H9 (cell line): Measurements from ENCODE around the gene TBL1Y. TPM values are rescaled to one million over a fixed set of nuclear protein-coding genes. Genes with fewer than 3 reads are reported as not detected.
"Not testable (repeated sequence)": the region's sequence is repeated elsewhere in the genome, so short reads cannot be mapped to it uniquely, and the experiment has no call there.

Experiments used
- DNase-seq: peaks from one replicate; pipeline ENCODE4 v3.0.0-alpha.2; 2017
- H2AFZ ChIP-seq: one replicate; pipeline ENCODE4 v1.6.1; 2013; ENCODE audit warnings: mild to moderate bottlenecking, low read length, control low read depth, moderate library complexity
- H2AK5ac ChIP-seq: 2 replicates; pipeline ENCODE4 v1.6.1; 2013; ENCODE audit warnings: low read length, control low read depth, mixed read lengths; ENCODE audit not compliant: insufficient read length
- H2BK120ac ChIP-seq: one replicate; pipeline ENCODE4 v1.6.1; 2013; ENCODE audit warnings: low read depth, mild to moderate bottlenecking, low read length, control low read depth, inconsistent platforms; ENCODE audit not compliant: poor library complexity, severe bottlenecking
- H2BK12ac ChIP-seq: 2 replicates; pipeline ENCODE4 v1.6.1; 2013; ENCODE audit warnings: low read length, control low read depth, mixed read lengths, low read depth; ENCODE audit not compliant: insufficient read length
- H2BK15ac ChIP-seq: 2 replicates; pipeline ENCODE4 v1.6.1; 2013; ENCODE audit warnings: low read depth, low read length, control low read depth
- H2BK20ac ChIP-seq: one replicate; pipeline ENCODE4 v1.6.1; 2013; ENCODE audit warnings: low read depth, mild to moderate bottlenecking, low read length, control low read depth, inconsistent platforms; ENCODE audit not compliant: poor library complexity, severe bottlenecking
- H2BK5ac ChIP-seq: 2 replicates; pipeline ENCODE4 v1.6.1; 2013; ENCODE audit warnings: low read length, control low read depth, mixed read lengths; ENCODE audit not compliant: insufficient read length
- H3K14ac ChIP-seq: 2 replicates; pipeline ENCODE4 v1.6.1; 2013; ENCODE audit warnings: low read length, control low read depth; ENCODE audit not compliant: insufficient read depth
- H3K18ac ChIP-seq: 2 replicates; pipeline ENCODE4 v1.6.1; 2013; ENCODE audit warnings: low read depth, mild to moderate bottlenecking, mixed read lengths, low read length, control low read depth; ENCODE audit not compliant: insufficient read length
- H3K23ac ChIP-seq: 2 replicates; pipeline ENCODE4 v1.6.1; 2013; ENCODE audit warnings: low read length, control low read depth, mixed read lengths, low read depth; ENCODE audit not compliant: insufficient read length
- H3K23me2 ChIP-seq: 2 replicates; pipeline ENCODE4 v1.6.1; 2013; ENCODE audit warnings: low read depth, mild to moderate bottlenecking, mixed read lengths, low read length, control low read depth; ENCODE audit not compliant: insufficient read length, poor library complexity, severe bottlenecking
- H3K27ac ChIP-seq: 2 replicates; pipeline ENCODE4 v1.5.1; 2013; ENCODE audit warnings: low read length, control low read depth, mixed read lengths, low read depth; ENCODE audit not compliant: insufficient read length
- H3K27me3 ChIP-seq: 2 replicates; pipeline ENCODE4 v1.6.1; 2013; ENCODE audit warnings: low read length, control low read depth, inconsistent platforms; ENCODE audit not compliant: insufficient read depth
- H3K4ac ChIP-seq: 2 replicates; pipeline ENCODE4 v1.6.1; 2013; ENCODE audit warnings: low read depth, mild to moderate bottlenecking, control low read depth, inconsistent platforms, low read length, moderate library complexity
- H3K4me1 ChIP-seq: 2 replicates; pipeline ENCODE4 v1.6.1; 2013; ENCODE audit warnings: low read length, control low read depth, inconsistent platforms; ENCODE audit not compliant: insufficient read depth
- H3K4me2 ChIP-seq: 2 replicates; pipeline ENCODE4 v1.6.1; 2013; ENCODE audit warnings: low read length, control low read depth, mixed read lengths; ENCODE audit not compliant: insufficient read length, insufficient read depth
- H3K56ac ChIP-seq: 2 replicates; pipeline ENCODE4 v1.6.1; 2013; ENCODE audit warnings: low read depth, mild to moderate bottlenecking, mixed read lengths, low read length, control low read depth; ENCODE audit not compliant: insufficient read length
- H3K79me1 ChIP-seq: 2 replicates; pipeline ENCODE4 v1.6.1; 2013; ENCODE audit warnings: low read depth, mild to moderate bottlenecking, moderate library complexity, low read length, control low read depth, inconsistent platforms; ENCODE audit not compliant: insufficient read depth, poor library complexity, severe bottlenecking
- H3K79me2 ChIP-seq: 2 replicates; pipeline ENCODE4 v1.6.1; 2013; ENCODE audit warnings: low read length, control low read depth, inconsistent platforms; ENCODE audit not compliant: insufficient read depth
- H3K9ac ChIP-seq: 2 replicates; pipeline ENCODE4 v1.6.1; 2013; ENCODE audit warnings: low read length, control low read depth, mixed read lengths; ENCODE audit not compliant: insufficient read length; ENCODE audit errors: extremely low read depth
- H3K9me3 ChIP-seq: one replicate; pipeline ENCODE4 v1.6.1; 2013; ENCODE audit warnings: low read depth, low read length, inconsistent platforms; ENCODE audit not compliant: control insufficient read depth
- H3T11ph ChIP-seq: one replicate; pipeline ENCODE4 v1.6.1; 2013; ENCODE audit warnings: mild to moderate bottlenecking, low read length, control low read depth, inconsistent platforms
- H4K20me1 ChIP-seq: one replicate; pipeline ENCODE4 v1.6.1; 2013; ENCODE audit not compliant: control insufficient read depth, insufficient read length, insufficient read depth
- H4K5ac ChIP-seq: 2 replicates; pipeline ENCODE4 v1.6.1; 2013; ENCODE audit warnings: low read depth, mild to moderate bottlenecking, mixed read lengths, low read length, control low read depth; ENCODE audit not compliant: insufficient read length
- H4K8ac ChIP-seq: replicated peaks from 2 replicates; pipeline ENCODE4 v1.6.1; 2013; ENCODE audit warnings: low read length, control low read depth, mixed read lengths, low read depth; ENCODE audit not compliant: insufficient read length
- H4K91ac ChIP-seq: 2 replicates; pipeline ENCODE4 v1.6.1; 2013; ENCODE audit warnings: low read depth, mild to moderate bottlenecking, moderate library complexity, mixed read lengths, low read length, control low read depth; ENCODE audit not compliant: insufficient read length
- H3K27ac Mint-ChIP-seq, 3 experiments: 2 replicates in 2 of 3; 3 replicates in 1 of 3; pipeline ENCODE4 v1.8.0; 2020 to 2021; ENCODE audit warnings: mixed read lengths in 3 of 3, mild to moderate bottlenecking in 1 of 3, moderate library complexity in 1 of 3
- H3K27me3 Mint-ChIP-seq: 2 replicates; pipeline ENCODE4 v1.8.0; 2021; ENCODE audit warnings: low read depth, mild to moderate bottlenecking, moderate library complexity, mixed read lengths
- H3K36me3 Mint-ChIP-seq, 3 experiments: 2 replicates in 2 of 3; 3 replicates in 1 of 3; pipeline ENCODE4 v1.8.0; 2020 to 2021; ENCODE audit warnings: low read depth in 3 of 3, mixed read lengths in 3 of 3; ENCODE audit not compliant: insufficient read depth in 1 of 3
- H3K4me1 Mint-ChIP-seq, 2 experiments: 2 replicates each; pipeline ENCODE4 v1.8.0; 2020; ENCODE audit warnings: mixed read lengths in 2 of 2
- H3K4me3 Mint-ChIP-seq, 2 experiments: 2 replicates in 1 of 2; 3 replicates in 1 of 2; pipeline ENCODE4 v1.8.0; 2020 to 2021; ENCODE audit warnings: mild to moderate bottlenecking in 2 of 2, mixed read lengths in 2 of 2, moderate library complexity in 1 of 2
- H3K9me3 Mint-ChIP-seq, 2 experiments: 2 replicates in 1 of 2; 3 replicates in 1 of 2; pipeline ENCODE4 v1.8.0; 2020; ENCODE audit warnings: mild to moderate bottlenecking in 2 of 2, mixed read lengths in 2 of 2, moderate library complexity in 1 of 2
- CTCF ChIP-seq: fragments of 200-600 bp; sonication (generic); conservative IDR thresholded peaks from 3 replicates; pipeline ENCODE4 v1.8.0; 2021; ENCODE audit warnings: antibody characterized with exemption, mild to moderate bottlenecking
- whole genome bisulfite sequencing: extraction: QIAGEN DNeasy Blood & Tissue Kit; methylation state at CpG from one replicate; pipeline ENCODE4 v1.1.7; 2013; ENCODE audit warnings: missing lambda C conversion rate, low lambda C conversion rate, mixed read lengths; ENCODE audit not compliant: insufficient read length; ENCODE audit errors: extremely low coverage; 5-methylcytosine and 5-hydroxymethylcytosine counted together
- total RNA-seq: library from RNA; stranded (reverse); gene quantifications from 2 replicates; pipeline ENCODE4 v1.2.1, GENCODE V29; 2021

Gene TBL1Y
- total RNA-seq, 1 experiment from 2014 or later, result not detected

GRCh38 chrY:6895236-6895635 is 15.3 kb upstream of the TBL1Y start:
- Histone ChIP-seq H4K5ac (no peak overlapping the region), H3K23ac (no peak overlapping the region), H3K23me2 (no peaks in the 10 kb centered on the region), H3T11ph (no peak overlapping the region), H3K18ac (no peak overlapping the region), H3K79me2 (no peaks in the 10 kb centered on the region), H2BK120ac (no peak overlapping the region), H3K4ac (no peak overlapping the region), H3K4me1 (no peaks in the 10 kb centered on the region), H3K9ac (no peak overlapping the region), H3K56ac (no peak overlapping the region), H4K8ac (no peak overlapping the region), H4K91ac (no peak overlapping the region), H4K20me1 (no peaks in the 10 kb centered on the region), H3K4me2 (no peak overlapping the region), H2BK15ac (no peak overlapping the region), H3K9me3 (no peaks in the 10 kb centered on the region), H2AFZ (no peak overlapping the region), H3K14ac (no peak overlapping the region), H2BK20ac (no peak overlapping the region), H3K27me3 (no peaks in the 10 kb centered on the region), H2BK12ac (no peak overlapping the region), H2BK5ac (no peak overlapping the region), H3K79me1 (no peaks in the 10 kb centered on the region), H3K27ac (no peak overlapping the region), H2AK5ac (no peak overlapping the region)
- no peak for DNase-seq
- Mint-ChIP-seq H3K4me1 (no peaks in the 10 kb centered on the region), H3K9me3 (no peaks in the 10 kb centered on the region), H3K4me3 (no peak overlapping the region), H3K27ac (no peak overlapping the region), H3K36me3 (no peaks in the 10 kb centered on the region), H3K27me3 (no peaks in the 10 kb centered on the region)
- TF ChIP-seq CTCF, result no peak
- WGBS, result no CpG with 5 or more reads among the region's 1 CpG

- not testable (repeated sequence) for H3K9me3 ChIP-seq, DNase-seq, H3K4ac ChIP-seq, H3K27ac Mint-ChIP-seq, H3K27me3 ChIP-seq, H3K9me3 Mint-ChIP-seq, H3K36me3 Mint-ChIP-seq, H3K79me2 ChIP-seq, H2BK5ac ChIP-seq, H4K20me1 ChIP-seq, H2BK120ac ChIP-seq, H2AFZ ChIP-seq, H3K18ac ChIP-seq, H3K4me1 Mint-ChIP-seq, H3T11ph ChIP-seq, H3K23ac ChIP-seq, H3K23me2 ChIP-seq, H2BK15ac ChIP-seq, H4K5ac ChIP-seq, H3K4me1 ChIP-seq, H3K4me3 Mint-ChIP-seq, H3K27me3 Mint-ChIP-seq, H4K91ac ChIP-seq, H3K9ac ChIP-seq, H2BK12ac ChIP-seq, H3K4me2 ChIP-seq, H3K79me1 ChIP-seq, H2BK20ac ChIP-seq, H2AK5ac ChIP-seq, H3K56ac ChIP-seq, H3K27ac ChIP-seq, H3K14ac ChIP-seq, H4K8ac ChIP-seq
Observed at GRCh38 chrY:6902116-6902515, 8.4 kb upstream of the TBL1Y start.
